Trophoblast cell (in vitro differentiated cells and primary cell): Measurements from ENCODE around the gene AKTIP.
A peak's percentile ranks its signal among the peaks of the same experiment; 100 is the strongest.

Source experiments
- DNase-seq, 2 donors: peaks; one replicate each; pipeline ENCODE4 v3.0.0-alpha.2; 2016
- H2AFZ ChIP-seq: 2 replicates; pipeline ENCODE4 v1.6.1; 2013; ENCODE audit warnings: low read length, moderate library complexity, mild to moderate bottlenecking; ENCODE audit not compliant: insufficient read depth, poor library complexity
- H2AK5ac ChIP-seq: 2 replicates; pipeline ENCODE4 v1.6.1; 2013; ENCODE audit warnings: mild to moderate bottlenecking, low read length
- H2BK120ac ChIP-seq: 2 replicates; pipeline ENCODE4 v1.6.1; 2013; ENCODE audit warnings: low read length, mild to moderate bottlenecking, moderate library complexity; ENCODE audit not compliant: insufficient read depth, poor library complexity
- H2BK12ac ChIP-seq: 2 replicates; pipeline ENCODE4 v1.6.1; 2013; ENCODE audit warnings: mild to moderate bottlenecking, low read length, moderate library complexity
- H2BK5ac ChIP-seq: 2 replicates; pipeline ENCODE4 v1.6.1; 2013; ENCODE audit warnings: low read length, low read depth, moderate library complexity, mild to moderate bottlenecking; ENCODE audit not compliant: poor library complexity
- H3K14ac ChIP-seq: 2 replicates; pipeline ENCODE4 v1.6.1; 2013; ENCODE audit warnings: mild to moderate bottlenecking, low read length
- H3K18ac ChIP-seq: 2 replicates; pipeline ENCODE4 v1.6.1; 2013; ENCODE audit warnings: mild to moderate bottlenecking, low read length
- H3K23ac ChIP-seq: 2 replicates; pipeline ENCODE4 v1.6.1; 2013; ENCODE audit warnings: low read length
- H3K27ac ChIP-seq: 2 replicates; pipeline ENCODE4 v1.5.1; 2013; ENCODE audit warnings: low read depth, mild to moderate bottlenecking, inconsistent platforms, low read length, moderate library complexity
- H3K27me3 ChIP-seq: 2 replicates; pipeline ENCODE4 v1.6.1; 2013; ENCODE audit warnings: inconsistent platforms, mild to moderate bottlenecking, low read length, moderate library complexity; ENCODE audit not compliant: insufficient read depth
- H3K36me3 ChIP-seq, 2 experiments: 1 replicate in 1 of 2; 2 replicates in 1 of 2; pipeline ENCODE4 v1.6.1; 2013; ENCODE audit warnings: low read length in 2 of 2, mild to moderate bottlenecking in 2 of 2, moderate library complexity in 1 of 2; ENCODE audit not compliant: insufficient read depth in 2 of 2, control insufficient read depth in 1 of 2
- H3K4ac ChIP-seq: 2 replicates; pipeline ENCODE4 v1.6.1; 2013; ENCODE audit warnings: low read depth, mild to moderate bottlenecking, low read length, moderate library complexity
- H3K4me1 ChIP-seq, 2 experiments: 1 replicate in 1 of 2; 2 replicates in 1 of 2; pipeline ENCODE4 v1.6.1; 2013; ENCODE audit warnings: low read length in 2 of 2, mild to moderate bottlenecking in 2 of 2, moderate library complexity in 1 of 2; ENCODE audit not compliant: insufficient read depth in 2 of 2, control insufficient read depth in 1 of 2
- H3K4me2 ChIP-seq: 2 replicates; pipeline ENCODE4 v1.6.1; 2013; ENCODE audit warnings: inconsistent platforms, mild to moderate bottlenecking, low read length, moderate library complexity
- H3K4me3 ChIP-seq: 2 replicates; pipeline ENCODE4 v1.5.1; 2013; ENCODE audit warnings: mild to moderate bottlenecking, low read depth, low read length, inconsistent platforms
- H3K79me1 ChIP-seq: one replicate; pipeline ENCODE4 v1.6.1; 2013; ENCODE audit warnings: low read length
- H3K79me2 ChIP-seq: 2 replicates; pipeline ENCODE4 v1.6.1; 2013; ENCODE audit warnings: low read length, mild to moderate bottlenecking; ENCODE audit not compliant: control insufficient read depth, insufficient read depth, poor library complexity
- H3K9ac ChIP-seq: 2 replicates; pipeline ENCODE4 v1.6.1; 2013; ENCODE audit warnings: mild to moderate bottlenecking, low read length
- H3K9me3 ChIP-seq: 2 replicates; pipeline ENCODE4 v1.6.1; 2013; ENCODE audit warnings: low read depth, mild to moderate bottlenecking, control low read depth, inconsistent platforms, low read length; ENCODE audit not compliant: insufficient read depth
- H4K12ac ChIP-seq: 2 replicates; pipeline ENCODE4 v1.6.1; 2013; ENCODE audit warnings: low read depth, mild to moderate bottlenecking, low read length, moderate library complexity
- H4K8ac ChIP-seq: 2 replicates; pipeline ENCODE4 v1.6.1; 2013; ENCODE audit warnings: low read depth, mild to moderate bottlenecking, low read length, moderate library complexity
- H4K91ac ChIP-seq: one replicate; pipeline ENCODE4 v1.6.1; 2013; ENCODE audit warnings: low read depth, mild to moderate bottlenecking, low read length, moderate library complexity
- WGBS: extraction: QIAGEN DNeasy Blood & Tissue Kit; methylation state at CpG from one replicate; pipeline ENCODE4 v1.1.7; 2013; ENCODE audit warnings: missing lambda C conversion rate; ENCODE audit not compliant: insufficient read length, insufficient coverage; ENCODE audit errors: extremely low coverage; 5-methylcytosine and 5-hydroxymethylcytosine counted together

Gene AKTIP

GRCh38 chr16:53498984-53499383 is 4.0 kb downstream of the AKTIP start:
- no peak overlapping the region for H2BK12ac ChIP-seq
- peak in 1 of 2 donors; percentile 2 for DNase-seq

DNA sequence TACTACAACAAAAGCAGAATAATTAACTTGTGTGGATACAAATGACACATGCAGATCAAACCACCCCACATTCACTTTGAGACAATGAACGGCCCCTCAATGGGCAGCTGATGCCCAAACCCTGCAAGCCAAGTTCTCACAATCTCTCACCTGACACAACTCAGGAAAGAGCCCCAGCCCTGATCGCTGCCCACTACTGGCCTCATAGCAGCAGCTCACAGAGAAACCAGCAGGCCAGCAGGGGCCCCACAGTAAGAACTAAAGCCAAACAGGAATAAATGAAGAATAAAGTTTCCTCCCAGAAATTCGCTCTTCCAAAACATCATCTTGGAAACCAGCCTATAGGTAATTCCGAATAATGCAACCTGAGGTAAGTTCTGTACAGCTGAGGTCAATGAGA is 7.7 kb downstream of the AKTIP start:
- Histone ChIP-seq H2BK120ac (no peak overlapping the region), H3K9ac (no peak overlapping the region), H2BK5ac (no peak overlapping the region), H3K36me3 (peaks cover 37 to 56% of the 10 kb centered on the region in 2 experiments), H3K14ac (no peak overlapping the region), H3K9me3 (no peaks in the 10 kb centered on the region), H3K79me1 (no peaks in the 10 kb centered on the region), H2BK12ac (no peak overlapping the region), H2AFZ (no peak overlapping the region), H4K12ac (no peak overlapping the region), H3K18ac (no peak overlapping the region), H3K4me1 (no peaks in the 10 kb centered on the region), H3K27me3 (no peaks in the 10 kb centered on the region), H3K4me3 (no peak overlapping the region), H3K27ac (no peak overlapping the region), H3K4me2 (no peak overlapping the region), H3K4ac (no peak overlapping the region), H4K8ac (no peak overlapping the region), H3K23ac (no peak overlapping the region), H4K91ac (no peak overlapping the region), H3K79me2 (no peaks in the 10 kb centered on the region), H2AK5ac (no peak overlapping the region)
- WGBS: no CpG with 5 or more reads among the region's 4 CpGs
- no peak for DNase-seq

More at GRCh38 chr16:53498984-53499383, 4.0 kb downstream of the AKTIP start:
- H3K27ac ChIP-seq: no peak overlapping the region
- H3K14ac ChIP-seq: no peak overlapping the region
- H4K91ac ChIP-seq: no peak overlapping the region
- no CpG with 5 or more reads among the region's 4 CpGs for WGBS
- no peak overlapping the region for H3K4me3 ChIP-seq
- no peak overlapping the region for H2BK5ac ChIP-seq
- H3K79me2 ChIP-seq: peaks cover 9% of the 10 kb centered on the region
- H2AK5ac ChIP-seq: no peak overlapping the region
- no peak overlapping the region for H2BK120ac ChIP-seq
- no peak overlapping the region for H3K4me2 ChIP-seq
- H3K9me3 ChIP-seq: no peaks in the 10 kb centered on the region
- H3K27me3 ChIP-seq: no peaks in the 10 kb centered on the region
- H3K4ac ChIP-seq: no peak overlapping the region
- no peak overlapping the region for H4K12ac ChIP-seq
- no peak overlapping the region for H2AFZ ChIP-seq
- H3K9ac ChIP-seq: no peak overlapping the region
- no peak overlapping the region for H4K8ac ChIP-seq
- no peak overlapping the region for H3K23ac ChIP-seq
- peaks cover 3 to 12% of the 10 kb centered on the region in 2 experiments for H3K4me1 ChIP-seq
- H3K79me1 ChIP-seq: peaks cover 23% of the 10 kb centered on the region
- no peak overlapping the region for H3K18ac ChIP-seq
- H3K36me3 ChIP-seq: peaks cover 26 to 36% of the 10 kb centered on the region in 2 experiments

- no peak for DNase-seq
- H3K36me3 ChIP-seq: peaks cover 37 to 59% of the 10 kb centered on the region in 2 experiments
- H3K9me3 ChIP-seq: no peaks in the 10 kb centered on the region
These were observed 8.4 kb downstream of the AKTIP start for GRCh38 chr16:53494636-53495035.

DNA sequence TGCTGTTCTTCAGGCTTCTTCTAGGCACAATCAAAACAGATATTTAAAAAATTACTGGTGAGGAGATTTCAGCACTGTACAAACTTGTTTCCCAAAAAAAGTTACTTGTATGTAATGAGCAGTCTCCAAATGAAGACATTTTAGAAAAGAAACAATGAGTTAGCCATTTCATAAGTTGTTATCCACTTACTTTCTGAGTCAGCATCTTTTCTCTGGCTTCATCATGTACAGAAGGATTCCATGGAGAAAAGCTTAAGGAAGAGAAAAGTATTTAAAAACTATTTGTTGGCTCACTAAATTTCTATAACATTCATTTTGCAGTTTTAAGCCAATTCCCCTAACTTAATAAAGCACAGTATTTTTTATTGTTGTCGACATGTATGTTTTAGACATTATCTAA is 10.5 kb downstream of the AKTIP start:
- no peak overlapping the region for H3K9ac ChIP-seq
- H3K18ac ChIP-seq: no peak overlapping the region
- H3K27me3 ChIP-seq: no peaks in the 10 kb centered on the region
- H3K4me3 ChIP-seq: no peak overlapping the region
- no peak overlapping the region for H3K4ac ChIP-seq
- H2AFZ ChIP-seq: no peak overlapping the region
- H3K79me2 ChIP-seq: no peaks in the 10 kb centered on the region
- no peaks in the 10 kb centered on the region for H3K79me1 ChIP-seq
- H3K23ac ChIP-seq: no peak overlapping the region
- H3K36me3 ChIP-seq: peaks cover 34 to 53% of the 10 kb centered on the region in 2 experiments
- H4K12ac ChIP-seq: no peak overlapping the region
- H4K8ac ChIP-seq: no peak overlapping the region
- H3K27ac ChIP-seq: no peak overlapping the region
- no peaks in the 10 kb centered on the region for H3K9me3 ChIP-seq
- no peak overlapping the region for H3K4me2 ChIP-seq
- no peak overlapping the region for H4K91ac ChIP-seq
- no peak for DNase-seq
- H3K14ac ChIP-seq: no peak overlapping the region
- no peak overlapping the region for H2BK120ac ChIP-seq
- no CpG with 5 or more reads among the region's 1 CpG for WGBS
- H2BK12ac ChIP-seq: no peak overlapping the region
- no peak overlapping the region for H2AK5ac ChIP-seq
- H2BK5ac ChIP-seq: no peak overlapping the region
- no peaks in the 10 kb centered on the region for H3K4me1 ChIP-seq

More at GRCh38 chr16:53494636-53495035, 8.4 kb downstream of the AKTIP start:
- Histone ChIP-seq H3K79me1 (no peaks in the 10 kb centered on the region), H3K79me2 (no peaks in the 10 kb centered on the region), H3K14ac (no peak overlapping the region), H3K27ac (no peak overlapping the region), H2AK5ac (no peak overlapping the region), H3K4me3 (no peak overlapping the region), H2BK5ac (no peak overlapping the region), H2BK12ac (peak overlapping the region; percentile 71), H2BK120ac (no peak overlapping the region), H4K91ac (no peak overlapping the region), H4K12ac (no peak overlapping the region), H3K18ac (no peak overlapping the region), H3K23ac (no peak overlapping the region), H2AFZ (no peak overlapping the region), H3K4me2 (no peak overlapping the region), H3K27me3 (no peaks in the 10 kb centered on the region), H3K4me1 (no peaks in the 10 kb centered on the region), H3K4ac (no peak overlapping the region), H4K8ac (no peak overlapping the region), H3K9ac (no peak overlapping the region)
- no CpG with 5 or more reads among the region's 6 CpGs for WGBS
